ENCODE data around the gene KCNJ4. TPM values are rescaled to one million over a fixed set of nuclear protein-coding genes. Genes with fewer than 3 reads are reported as not detected.

KCNJ4 gene
- total RNA-seq, 6 experiments from 2014 or later, result not detected

GRCh38 chr22:38446018-38446601 lies 8.9 kb downstream of the KCNJ4 start:
- Mint-ChIP-seq H3K9me3 (no peaks in the 10 kb centered on the region), H3K4me1 (ENCODE audit: low read depth) (no peaks in the 10 kb centered on the region; the same call in 1 of the 2 replicates), H3K27ac (no peak overlapping the region), H3K4me3 (no peak overlapping the region), H3K36me3 (ENCODE audit: low read depth) (no peaks in the 10 kb centered on the region), H3K27me3 (ENCODE audit: insufficient read depth) (peaks cover 52% of the 10 kb centered on the region)
- DNase-seq, result no peak
- no peak for TF ChIP-seq CTCF (IDR thresholded peaks at IDR 0.05)

- DNase-seq, result no peak
These were observed 10.2 kb downstream of the KCNJ4 start for GRCh38 chr22:38444783-38445182.

GRCh38 chr22:38443628-38444521 lies 11.1 kb downstream of the KCNJ4 start:
- DNase-seq, result no peak
- no peak overlapping the region for H3K27ac Mint-ChIP-seq
- no peaks in the 10 kb centered on the region for H3K9me3 Mint-ChIP-seq
- H3K27me3 Mint-ChIP-seq (ENCODE audit: insufficient read depth), result peaks cover 45% of the 10 kb centered on the region
- no peaks in the 10 kb centered on the region for H3K4me1 Mint-ChIP-seq (ENCODE audit: low read depth)
- no peak for TF ChIP-seq CTCF (IDR thresholded peaks at IDR 0.05)
- H3K4me3 Mint-ChIP-seq, result no peak overlapping the region
- H3K36me3 Mint-ChIP-seq (ENCODE audit: low read depth), result no peaks in the 10 kb centered on the region

More at GRCh38 chr22:38444783-38445182, 10.2 kb downstream of the KCNJ4 start:
- Mint-ChIP-seq H3K36me3 (ENCODE audit: low read depth) (no peaks in the 10 kb centered on the region), H3K4me1 (ENCODE audit: low read depth) (no peaks in the 10 kb centered on the region; the same call in 1 of the 2 replicates), H3K27me3 (ENCODE audit: insufficient read depth) (peaks cover 47% of the 10 kb centered on the region), H3K27ac (no peak overlapping the region), H3K4me3 (no peak overlapping the region), H3K9me3 (no peaks in the 10 kb centered on the region)
- TF ChIP-seq CTCF (IDR thresholded peaks at IDR 0.05), result no peak

- Mint-ChIP-seq H3K4me3 (no peak overlapping the region), H3K27me3 (ENCODE audit: insufficient read depth) (peaks cover 44% of the 10 kb centered on the region), H3K27ac (no peak overlapping the region), H3K9me3 (no peaks in the 10 kb centered on the region), H3K4me1 (ENCODE audit: low read depth) (no peaks in the 10 kb centered on the region), H3K36me3 (ENCODE audit: low read depth) (no peaks in the 10 kb centered on the region)
- no peak for DNase-seq
- no peak for TF ChIP-seq CTCF (IDR thresholded peaks at IDR 0.05)
These were observed 11.9 kb downstream of the KCNJ4 start for GRCh38 chr22:38442967-38443627.

GRCh38 chr22:38441620-38442287 lies 13.2 kb downstream of the KCNJ4 start:
- H3K27me3 Mint-ChIP-seq (ENCODE audit: insufficient read depth), result peaks cover 46% of the 10 kb centered on the region
- no peak overlapping the region for H3K27ac Mint-ChIP-seq
- H3K4me3 Mint-ChIP-seq, result no peak overlapping the region
- TF ChIP-seq CTCF (IDR thresholded peaks at IDR 0.05), result no peak
- no peaks in the 10 kb centered on the region for H3K9me3 Mint-ChIP-seq
- no peaks in the 10 kb centered on the region for H3K4me1 Mint-ChIP-seq (ENCODE audit: low read depth)
- no peaks in the 10 kb centered on the region for H3K36me3 Mint-ChIP-seq (ENCODE audit: low read depth)
- no peak for DNase-seq

All from HFFc6 (cell line).